ENCODE results near the gene DDRGK1.

DNA sequence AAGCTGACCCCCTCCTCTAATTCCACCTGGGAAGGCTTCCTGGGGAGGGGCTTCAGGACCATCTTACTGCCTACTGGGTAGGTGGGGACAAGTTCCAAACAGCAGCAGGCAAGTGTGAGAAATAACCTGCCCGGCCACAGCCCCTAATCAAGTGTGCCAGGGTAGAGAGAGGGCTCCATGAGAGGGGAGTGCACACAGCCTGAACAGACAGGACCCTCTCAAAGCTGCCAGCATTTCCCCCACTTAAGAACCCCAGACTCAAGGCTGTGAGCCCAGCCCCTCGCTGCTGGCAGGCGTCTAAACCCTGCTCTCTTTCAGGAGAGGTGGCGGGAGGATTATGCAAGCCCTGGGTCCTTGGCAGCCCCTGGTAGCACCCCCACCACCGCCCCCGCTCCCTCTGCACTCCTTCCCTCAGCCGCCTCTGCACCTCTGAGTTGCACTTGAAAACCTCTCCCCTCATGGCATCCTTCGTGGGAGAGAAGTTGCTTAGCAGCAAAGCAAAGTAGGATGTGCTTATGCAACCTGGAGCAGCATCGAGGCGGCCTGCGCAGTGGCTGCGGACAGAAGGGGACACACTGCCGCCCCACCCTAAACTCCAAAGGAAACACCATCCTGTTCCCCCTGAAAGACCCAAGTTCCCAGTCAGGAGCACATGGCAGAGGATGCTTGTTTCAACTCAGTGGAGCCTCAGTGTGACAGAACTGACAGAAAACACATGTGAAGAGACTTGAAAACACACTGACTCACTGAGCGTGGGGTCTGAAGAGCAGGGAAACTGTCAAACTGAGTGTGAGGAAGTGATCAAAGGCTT is 10.5 kb downstream of the DDRGK1 start:
- TF ChIP-seq SIN3A (IDR thresholded peaks at IDR 0.05; ENCODE audit: borderline replicate concordance, insufficient read depth, low read length): no peak
- TF ChIP-seq POLR2AphosphoS5 (IDR thresholded peaks at IDR 0.05; ENCODE audit: low read depth, low read length): no peak
- no peak for TF ChIP-seq REST (IDR thresholded peaks at IDR 0.05; ENCODE audit: insufficient read depth in 1 of 2, low read depth in 2 of 2, low read length in 2 of 2)
- no peak for TF ChIP-seq TAF1 (IDR thresholded peaks at IDR 0.05; ENCODE audit: borderline replicate concordance, insufficient read depth, low read length)

All from PFSK-1 (cell line).